ENCODE results near the gene PRDX5. TPM values are rescaled to one million over a fixed set of nuclear protein-coding genes. Genes with fewer than 3 reads are reported as not detected.

Gene PRDX5
- total and polyA plus RNA-seq, 2 donors from 2014 or later: 192 to 1,026 TPM

DNA sequence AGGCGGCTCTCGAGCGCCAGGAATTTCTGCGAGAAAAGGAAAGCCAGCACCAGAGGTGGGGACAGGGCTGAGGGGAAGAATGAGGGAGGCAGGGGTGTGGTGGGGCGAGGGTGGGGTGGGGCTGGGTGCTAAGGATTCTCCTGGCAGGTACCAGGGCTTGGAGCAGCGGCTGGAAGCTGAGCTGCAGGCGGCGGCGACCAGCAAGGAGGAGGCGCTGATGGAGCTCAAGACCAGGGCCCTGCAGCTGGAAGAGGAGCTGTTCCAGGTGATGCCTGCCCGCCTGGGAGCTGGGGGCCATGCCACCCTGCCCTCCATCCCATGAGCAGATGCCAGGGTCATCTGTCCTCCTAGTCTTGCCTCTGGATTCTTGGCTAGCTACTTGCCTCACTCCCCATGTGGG, 31.5 kb downstream of the PRDX5 start:
- DNase-seq: no peak
- no peak overlapping the region for H3K9ac ChIP-seq (ENCODE audit: low read length in 3 of 3)
- no peak overlapping the region for H3K4me3 ChIP-seq (ENCODE audit: low read length in 3 of 3)
- no peaks in the 10 kb centered on the region for H3K27me3 ChIP-seq (ENCODE audit: control insufficient read depth, insufficient read depth, low read length)
- FAIRE-seq: no peak
- TF ChIP-seq, protein P1, sequence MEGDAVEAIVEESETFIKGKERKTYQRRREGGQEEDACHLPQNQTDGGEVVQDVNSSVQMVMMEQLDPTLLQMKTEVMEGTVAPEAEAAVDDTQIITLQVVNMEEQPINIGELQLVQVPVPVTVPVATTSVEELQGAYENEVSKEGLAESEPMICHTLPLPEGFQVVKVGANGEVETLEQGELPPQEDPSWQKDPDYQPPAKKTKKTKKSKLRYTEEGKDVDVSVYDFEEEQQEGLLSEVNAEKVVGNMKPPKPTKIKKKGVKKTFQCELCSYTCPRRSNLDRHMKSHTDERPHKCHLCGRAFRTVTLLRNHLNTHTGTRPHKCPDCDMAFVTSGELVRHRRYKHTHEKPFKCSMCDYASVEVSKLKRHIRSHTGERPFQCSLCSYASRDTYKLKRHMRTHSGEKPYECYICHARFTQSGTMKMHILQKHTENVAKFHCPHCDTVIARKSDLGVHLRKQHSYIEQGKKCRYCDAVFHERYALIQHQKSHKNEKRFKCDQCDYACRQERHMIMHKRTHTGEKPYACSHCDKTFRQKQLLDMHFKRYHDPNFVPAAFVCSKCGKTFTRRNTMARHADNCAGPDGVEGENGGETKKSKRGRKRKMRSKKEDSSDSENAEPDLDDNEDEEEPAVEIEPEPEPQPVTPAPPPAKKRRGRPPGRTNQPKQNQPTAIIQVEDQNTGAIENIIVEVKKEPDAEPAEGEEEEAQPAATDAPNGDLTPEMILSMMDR (IDR thresholded peaks at IDR 0.05; ENCODE audit: borderline replicate concordance, extremely low read depth, insufficient read depth): no peak
- intact Hi-C loops (cut with DNase I): no loop called here
- no peak overlapping the region for H3K27ac ChIP-seq (ENCODE audit: low read depth in 2 of 2, low read length in 2 of 2)
- no peaks in the 10 kb centered on the region for H3K9me3 ChIP-seq (ENCODE audit: control insufficient read depth in 2 of 3, insufficient read depth in 1 of 3, low read length in 3 of 3)
- no peaks in the 10 kb centered on the region for H3K36me3 ChIP-seq (ENCODE audit: control insufficient read depth in 2 of 3, insufficient read depth in 3 of 3, low read length in 3 of 3)
- no peaks in the 10 kb centered on the region for H3K4me1 ChIP-seq (ENCODE audit: control insufficient read depth in 2 of 3, insufficient read depth in 2 of 3, low read depth in 1 of 3, low read length in 3 of 3)

DNA sequence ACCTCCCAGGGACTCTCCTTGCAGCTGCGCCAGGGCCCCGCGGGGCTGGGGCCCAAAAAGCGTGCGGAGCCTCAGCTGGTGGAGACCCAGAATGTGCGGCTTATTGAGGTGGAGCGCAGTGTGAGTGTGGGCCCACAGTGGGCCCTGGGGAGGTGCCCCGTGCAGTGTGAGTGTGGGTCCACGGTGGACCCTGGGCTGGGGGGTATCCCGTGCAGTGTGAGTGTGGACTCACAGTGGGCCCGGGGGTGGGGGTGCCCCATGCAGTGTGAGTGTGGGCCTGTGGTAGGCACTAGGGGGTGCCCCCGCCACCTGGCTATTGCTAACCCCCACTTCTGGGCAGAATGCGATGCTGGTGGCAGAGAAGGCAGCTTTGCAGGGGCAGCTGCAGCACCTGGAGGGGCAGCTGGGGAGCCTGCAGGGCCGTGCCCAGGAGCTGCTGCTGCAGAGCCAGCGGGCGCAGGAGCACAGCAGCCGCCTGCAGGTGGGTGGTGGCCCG, 33.3 kb downstream of the PRDX5 start:
- intact Hi-C loops (cut with DNase I): no loop called here
- Histone ChIP-seq H3K36me3 (ENCODE audit: control insufficient read depth in 2 of 3, insufficient read depth in 3 of 3, low read length in 3 of 3) (no peaks in the 10 kb centered on the region), H3K4me1 (ENCODE audit: control insufficient read depth in 2 of 3, insufficient read depth in 2 of 3, low read depth in 1 of 3, low read length in 3 of 3) (peaks cover 0 to 4% (median 0%) of the 10 kb centered on the region in 3 donors), H3K4me3 (ENCODE audit: low read length in 3 of 3) (no peak overlapping the region), H3K27ac (ENCODE audit: low read depth in 2 of 2, low read length in 2 of 2) (no peak overlapping the region), H3K27me3 (ENCODE audit: control insufficient read depth, insufficient read depth, low read length) (no peaks in the 10 kb centered on the region), H3K9ac (ENCODE audit: low read length in 3 of 3) (no peak overlapping the region), H3K9me3 (ENCODE audit: control insufficient read depth in 2 of 3, insufficient read depth in 1 of 3, low read length in 3 of 3) (no peaks in the 10 kb centered on the region)
- no peak for DNase-seq
- TF ChIP-seq, protein P1 (IDR thresholded peaks at IDR 0.05; ENCODE audit: borderline replicate concordance, extremely low read depth, insufficient read depth): no peak
- no peak for FAIRE-seq

DNA sequence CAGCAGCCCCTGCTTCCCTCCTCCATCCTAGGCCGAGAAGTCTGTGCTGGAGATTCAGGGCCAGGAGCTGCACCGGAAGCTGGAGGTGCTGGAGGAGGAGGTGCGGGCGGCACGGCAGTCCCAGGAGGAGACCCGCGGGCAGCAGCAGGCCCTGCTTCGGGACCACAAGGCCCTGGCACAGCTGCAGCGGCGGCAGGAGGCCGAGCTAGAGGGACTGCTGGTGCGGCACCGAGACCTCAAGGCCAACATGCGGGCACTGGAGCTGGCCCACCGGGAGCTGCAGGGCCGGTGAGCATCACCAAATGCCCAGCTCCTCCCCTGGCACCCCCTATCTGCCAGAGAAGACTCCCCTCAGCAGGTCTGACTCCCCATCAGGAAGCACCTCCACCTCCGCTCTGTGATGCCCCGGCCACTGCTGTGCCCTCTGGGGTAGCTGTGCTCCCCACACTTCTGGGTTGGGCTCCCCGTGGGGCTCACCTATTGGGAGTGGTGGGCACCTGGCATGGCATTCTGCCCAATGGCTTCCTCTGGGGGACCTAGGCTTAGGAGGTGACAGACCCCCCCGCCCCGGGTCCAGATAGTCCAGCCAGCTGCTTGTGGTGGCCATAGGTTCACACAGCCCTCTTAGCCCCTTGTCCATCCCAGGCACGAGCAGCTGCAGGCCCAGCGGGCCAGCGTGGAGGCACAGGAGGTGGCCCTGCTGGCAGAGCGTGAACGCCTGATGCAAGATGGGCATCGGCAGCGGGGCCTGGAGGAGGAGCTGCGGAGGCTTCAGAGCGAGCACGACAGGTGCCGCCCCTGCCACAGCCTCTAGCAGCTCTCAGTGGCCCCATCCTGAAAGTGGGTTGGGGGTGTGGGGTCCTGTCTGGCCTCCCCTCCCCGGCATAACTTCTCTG, 34.4 kb downstream of the PRDX5 start:
- no peak for DNase-seq

More for the DNA sequence above, 34.4 kb downstream of the PRDX5 start:
- Histone ChIP-seq H3K9me3 (ENCODE audit: control insufficient read depth in 2 of 3, insufficient read depth in 1 of 3, low read length in 3 of 3) (no peaks in the 10 kb centered on the region), H3K9ac (ENCODE audit: low read length in 3 of 3) (no peak overlapping the region), H3K4me3 (ENCODE audit: low read length in 3 of 3) (no peak overlapping the region), H3K27me3 (ENCODE audit: control insufficient read depth, insufficient read depth, low read length) (no peaks in the 10 kb centered on the region), H3K36me3 (ENCODE audit: control insufficient read depth in 2 of 3, insufficient read depth in 3 of 3, low read length in 3 of 3) (no peaks in the 10 kb centered on the region), H3K27ac (ENCODE audit: low read depth in 2 of 2, low read length in 2 of 2) (no peak overlapping the region), H3K4me1 (ENCODE audit: control insufficient read depth in 2 of 3, insufficient read depth in 2 of 3, low read depth in 1 of 3, low read length in 3 of 3) (peaks cover 0 to 4% (median 0%) of the 10 kb centered on the region in 3 donors)
- intact Hi-C loops (cut with DNase I): no loop called here
- FAIRE-seq: no peak
- TF ChIP-seq, protein P1 (IDR thresholded peaks at IDR 0.05; ENCODE audit: borderline replicate concordance, extremely low read depth, insufficient read depth): no peak

Data from kidney (tissue), 14 donors.